ENCODE measurements around the gene CHMP4A. TPM values are rescaled to one million over a fixed set of nuclear protein-coding genes. Genes with fewer than 3 reads are reported as not detected.
A peak's percentile ranks its signal among the peaks of the same experiment; 100 is the strongest.
"Not testable (repeated sequence)": the region's sequence is repeated elsewhere in the genome, so short reads cannot be mapped to it uniquely, and the experiment has no call there.

CHMP4A gene
- polyA plus RNA-seq, 6 donors from 2014 or later = 139 to 167 (median 157) TPM

- ATAC-seq (ENCODE audit: low read depth in 2 of 2) (no peak), DNase-seq (no peak)
- Mint-ChIP-seq H3K9me3 (no peaks in the 10 kb centered on the region), H3K4me3 (peak overlapping the region; percentile 82 to 100 (median 99)), H3K27me3 (no peaks in the 10 kb centered on the region), H3K4me1 (peaks cover 32 to 54% (median 45%) of the 10 kb centered on the region in 3 donors), H3K36me3 (peaks cover 9% of the 10 kb centered on the region in 2 donors), H3K27ac (peak overlapping the region; percentile 20 to 98 (median 86))
These were observed 18.2 kb upstream of the CHMP4A start for GRCh38 chr14:24231263-24232120.

GRCh38 chr14:24228902-24229301, 15.6 kb upstream of the CHMP4A start:
- Mint-ChIP-seq H3K27ac (peak overlapping the region in 2 of 6 donors; percentile 2 to 19), H3K36me3 (no peaks in the 10 kb centered on the region), H3K4me3 (peak overlapping the region in 1 of 8 donors; percentile 41), H3K9me3 (no peaks in the 10 kb centered on the region), H3K4me1 (peaks cover 24 to 51% (median 40%) of the 10 kb centered on the region in 3 donors), H3K27me3 (no peaks in the 10 kb centered on the region)
- no peak for ATAC-seq (ENCODE audit: low read depth in 2 of 2)
- DNase-seq = no peak

- H3K4me1 Mint-ChIP-seq = peaks cover 18 to 31% (median 23%) of the 10 kb centered on the region in 3 donors
- ATAC-seq (ENCODE audit: low read depth in 2 of 2) (no peak), DNase-seq (no peak)
- H3K4me3 Mint-ChIP-seq = peak overlapping the region in 1 of 8 donors; percentile 62
- no peaks in the 10 kb centered on the region for H3K36me3 Mint-ChIP-seq
- no peaks in the 10 kb centered on the region for H3K9me3 Mint-ChIP-seq
- no peaks in the 10 kb centered on the region for H3K27me3 Mint-ChIP-seq
- no peak overlapping the region for H3K27ac Mint-ChIP-seq
These were observed 13.2 kb upstream of the CHMP4A start for GRCh38 chr14:24226473-24226872.

- Mint-ChIP-seq H3K4me3 (no peak overlapping the region), H3K4me1 (peaks cover 14 to 24% (median 14%) of the 10 kb centered on the region in 3 donors), H3K27ac (peak overlapping the region in 1 of 6 donors; percentile 60), H3K9me3 (no peaks in the 10 kb centered on the region), H3K36me3 (no peaks in the 10 kb centered on the region), H3K27me3 (no peaks in the 10 kb centered on the region)
- DNase-seq = no peak
- no peak for ATAC-seq (ENCODE audit: low read depth in 2 of 2)
These were observed 11.4 kb upstream of the CHMP4A start for GRCh38 chr14:24224618-24225071.

DNA sequence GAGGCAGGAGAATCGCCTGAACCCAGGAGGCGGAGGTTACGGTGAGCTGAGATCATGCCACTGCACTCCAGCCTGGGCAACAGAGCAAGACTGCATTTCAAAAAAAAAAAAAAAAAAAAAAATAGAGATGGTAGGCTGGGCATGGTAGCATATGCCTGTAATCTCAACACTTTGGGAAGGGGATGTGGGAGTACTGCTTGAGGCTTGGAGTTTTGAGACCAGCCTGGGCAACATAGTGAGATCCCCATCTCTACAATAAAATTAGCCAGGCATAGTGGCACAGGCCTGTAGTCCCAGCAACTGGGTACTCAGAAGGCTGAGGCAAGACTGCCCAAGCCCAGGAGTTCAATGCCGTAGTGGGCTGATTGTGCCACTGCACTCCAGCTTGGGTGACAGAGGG, 9.7 kb upstream of the CHMP4A start:
- H3K9me3 Mint-ChIP-seq = not testable (repeated sequence)

DNA sequence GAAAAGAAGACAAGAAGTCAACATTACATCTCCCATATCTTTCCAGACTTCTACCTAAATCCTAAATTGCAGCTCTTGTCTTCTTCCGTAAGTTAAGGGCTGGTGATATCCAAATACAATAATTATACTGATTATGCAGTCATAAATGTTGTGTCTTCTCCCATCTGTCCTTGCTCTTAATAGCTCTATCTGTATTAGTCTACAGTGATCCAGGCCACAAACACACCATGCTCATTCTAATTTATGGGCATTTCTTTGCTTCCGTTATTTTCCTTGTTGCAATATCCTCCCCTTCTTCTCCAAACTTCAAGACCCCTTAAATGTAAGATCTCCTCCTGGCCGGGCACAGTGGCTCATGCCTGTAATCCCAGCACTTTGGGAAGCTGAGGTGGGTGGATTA, 6.2 kb upstream of the CHMP4A start:
- H3K4me1 Mint-ChIP-seq = peaks cover 17 to 21% (median 18%) of the 10 kb centered on the region in 3 donors
- H3K36me3 Mint-ChIP-seq = no peaks in the 10 kb centered on the region
- no peak for ATAC-seq (ENCODE audit: low read depth in 2 of 2)
- no peaks in the 10 kb centered on the region for H3K27me3 Mint-ChIP-seq
- no peak overlapping the region for H3K4me3 Mint-ChIP-seq
- H3K9me3 Mint-ChIP-seq = no peaks in the 10 kb centered on the region
- peak overlapping the region in 2 of 6 donors; percentile 44 to 62 for H3K27ac Mint-ChIP-seq
- no peak for DNase-seq

More for the DNA sequence above, 9.7 kb upstream of the CHMP4A start:
- H3K27me3 Mint-ChIP-seq; ATAC-seq (ENCODE audit: low read depth in 2 of 2); H3K27ac Mint-ChIP-seq; H3K4me3 Mint-ChIP-seq; DNase-seq; H3K36me3 Mint-ChIP-seq: not testable (repeated sequence)
- H3K4me1 Mint-ChIP-seq = peaks cover 11 to 24% (median 14%) of the 10 kb centered on the region in 3 donors

DNA sequence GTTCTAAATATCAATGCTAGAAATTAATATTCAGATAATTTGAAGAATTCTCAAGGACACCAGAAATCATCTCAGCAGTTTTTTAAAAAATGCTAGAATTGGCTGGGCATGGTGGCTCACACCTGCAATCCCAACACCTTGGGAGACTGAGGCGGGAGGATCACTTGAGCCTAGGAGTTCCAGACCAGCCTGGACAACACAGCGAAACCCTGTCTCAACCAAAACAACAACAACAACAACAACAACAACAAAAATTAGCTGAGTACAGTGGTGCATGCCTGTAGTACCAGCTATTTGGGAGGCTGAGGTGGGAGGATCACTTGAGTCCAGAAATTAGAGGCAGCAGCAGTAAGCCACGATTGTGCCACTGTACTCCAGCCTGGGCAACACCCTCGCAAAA, 5.8 kb upstream of the CHMP4A start:
- Mint-ChIP-seq H3K9me3 (no peaks in the 10 kb centered on the region), H3K4me3 (no peak overlapping the region), H3K36me3 (no peaks in the 10 kb centered on the region), H3K27me3 (no peaks in the 10 kb centered on the region), H3K27ac (peak overlapping the region in 1 of 6 donors; percentile 44), H3K4me1 (peaks cover 20 to 26% (median 20%) of the 10 kb centered on the region in 3 donors)
- ATAC-seq (ENCODE audit: low read depth in 2 of 2) (no peak), DNase-seq (no peak)

DNA sequence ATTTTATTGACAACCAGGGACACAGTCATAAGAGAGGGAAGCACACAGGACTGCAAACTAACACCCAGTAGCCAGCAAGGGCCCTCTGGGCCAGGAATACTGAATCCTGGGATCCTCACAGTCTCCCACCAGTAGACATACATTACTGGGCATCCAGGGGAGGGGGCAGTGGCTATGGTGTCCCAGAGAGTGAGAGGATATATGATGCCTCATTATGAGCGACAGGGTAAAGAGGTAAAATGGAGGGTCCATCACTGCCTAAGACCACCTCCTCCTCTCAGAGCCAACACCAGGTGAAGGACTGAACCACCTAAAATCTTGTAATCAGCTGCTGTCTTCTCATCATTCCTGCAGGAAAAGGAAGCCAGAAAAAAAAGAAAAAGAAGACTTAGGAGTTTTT, 3.6 kb upstream of the CHMP4A start:
- Mint-ChIP-seq H3K4me1 (peaks cover 30 to 47% (median 35%) of the 10 kb centered on the region in 3 donors), H3K27ac (peak overlapping the region in 3 of 6 donors; percentile 18 to 63 (median 62))
- DNase-seq; H3K4me3 Mint-ChIP-seq; H3K9me3 Mint-ChIP-seq; ATAC-seq (ENCODE audit: low read depth in 2 of 2); H3K27me3 Mint-ChIP-seq; H3K36me3 Mint-ChIP-seq: not testable (repeated sequence)

- Mint-ChIP-seq H3K27me3 (no peaks in the 10 kb centered on the region), H3K27ac (peak overlapping the region; percentile 79 to 99 (median 98)), H3K4me3 (peak overlapping the region in 7 of 8 donors; percentile 91 to 97 (median 93)), H3K9me3 (no peaks in the 10 kb centered on the region), H3K4me1 (peaks cover 35 to 53% (median 41%) of the 10 kb centered on the region in 3 donors), H3K36me3 (peaks cover 0 to 6% of the 10 kb centered on the region in 2 donors)
- no peak for DNase-seq
- ATAC-seq (ENCODE audit: low read depth in 2 of 2) = no peak
These were observed 3.0 kb upstream of the CHMP4A start for GRCh38 chr14:24216345-24216699.

GRCh38 chr14:24215495-24216344, 2.4 kb upstream of the CHMP4A start, which contains the start of gene MDP1:
Gene MDP1, minus strand, starts transcription at chr14:24216066. Its CDS starts 111 bp downstream, at chr14:24215955.
- DNase-seq = peak; percentile 85
- H3K9me3 Mint-ChIP-seq = no peaks in the 10 kb centered on the region
- H3K36me3 Mint-ChIP-seq = peaks cover 0 to 10% of the 10 kb centered on the region in 2 donors
- H3K27ac Mint-ChIP-seq = peak within 1 kb of the TSS; percentile 79 to 99 (median 98)
- H3K4me3 Mint-ChIP-seq = peak within 1 kb of the TSS; percentile 91 to 97 (median 94)
- peaks cover 37 to 59% (median 43%) of the 10 kb centered on the region in 3 donors for H3K4me1 Mint-ChIP-seq
- H3K27me3 Mint-ChIP-seq = no peaks in the 10 kb centered on the region
- ATAC-seq (ENCODE audit: low read depth in 2 of 2) = peak; percentile 71 to 72

- Mint-ChIP-seq H3K27ac (peak overlapping the region; percentile 97 to 100 (median 99)), H3K4me1 (peaks cover 38 to 71% (median 53%) of the 10 kb centered on the region in 3 donors), H3K27me3 (no peaks in the 10 kb centered on the region), H3K4me3 (peak overlapping the region; percentile 74 to 99 (median 94)), H3K36me3 (peaks cover 10 to 17% of the 10 kb centered on the region in 2 donors), H3K9me3 (no peaks in the 10 kb centered on the region)
- no peak for ATAC-seq (ENCODE audit: low read depth in 2 of 2)
- no peak for DNase-seq
These were observed 776 bp upstream of the CHMP4A start for GRCh38 chr14:24213866-24214662.

GRCh38 chr14:24211311-24211710, 2.0 kb downstream of the CHMP4A start:
- peaks cover 53 to 83% (median 62%) of the 10 kb centered on the region in 3 donors for H3K4me1 Mint-ChIP-seq
- no peaks in the 10 kb centered on the region for H3K9me3 Mint-ChIP-seq
- H3K36me3 Mint-ChIP-seq = peaks cover 22 to 27% of the 10 kb centered on the region in 2 donors
- ATAC-seq (ENCODE audit: low read depth in 2 of 2) = no peak
- peak overlapping the region in 4 of 8 donors; percentile 47 to 98 (median 93) for H3K4me3 Mint-ChIP-seq
- no peak for DNase-seq
- peak overlapping the region in 5 of 6 donors; percentile 54 to 99 (median 98) for H3K27ac Mint-ChIP-seq
- H3K27me3 Mint-ChIP-seq = no peaks in the 10 kb centered on the region

Measured in naive B cell (primary cell).